HCEC 1CT (cell line): ENCODE measurements around the gene PODXL2.
A peak's percentile ranks its signal among the peaks of the same experiment; 100 is the strongest.
"Not testable (repeated sequence)": the region's sequence is repeated elsewhere in the genome, so short reads cannot be mapped to it uniquely, and the experiment has no call there.

Experiments used
- DNase-seq: peaks from one replicate; pipeline ENCODE4 v3.0.0-alpha.2; 2017

The PODXL2 gene

DNA sequence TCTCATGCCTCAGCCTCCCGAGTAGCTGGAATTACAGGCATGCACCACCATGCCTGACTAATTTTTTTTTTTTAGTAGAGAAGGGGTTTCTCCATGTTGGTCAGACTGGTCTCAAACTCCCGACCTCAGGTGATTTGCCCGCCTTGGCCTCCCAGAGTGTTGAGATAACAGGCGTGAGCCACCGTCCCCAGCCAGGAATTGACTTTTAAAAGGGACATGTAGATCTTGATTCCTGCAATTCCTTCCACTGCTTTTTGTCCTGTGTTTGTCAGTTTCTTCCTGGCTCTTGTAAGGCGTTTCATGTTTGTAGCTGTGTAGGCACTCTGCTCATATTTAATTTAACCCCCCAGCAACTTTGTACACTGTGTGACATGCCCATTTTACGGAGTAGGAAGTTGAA, 23.4 kb upstream of the PODXL2 start:
- not testable (repeated sequence) for DNase-seq

DNA sequence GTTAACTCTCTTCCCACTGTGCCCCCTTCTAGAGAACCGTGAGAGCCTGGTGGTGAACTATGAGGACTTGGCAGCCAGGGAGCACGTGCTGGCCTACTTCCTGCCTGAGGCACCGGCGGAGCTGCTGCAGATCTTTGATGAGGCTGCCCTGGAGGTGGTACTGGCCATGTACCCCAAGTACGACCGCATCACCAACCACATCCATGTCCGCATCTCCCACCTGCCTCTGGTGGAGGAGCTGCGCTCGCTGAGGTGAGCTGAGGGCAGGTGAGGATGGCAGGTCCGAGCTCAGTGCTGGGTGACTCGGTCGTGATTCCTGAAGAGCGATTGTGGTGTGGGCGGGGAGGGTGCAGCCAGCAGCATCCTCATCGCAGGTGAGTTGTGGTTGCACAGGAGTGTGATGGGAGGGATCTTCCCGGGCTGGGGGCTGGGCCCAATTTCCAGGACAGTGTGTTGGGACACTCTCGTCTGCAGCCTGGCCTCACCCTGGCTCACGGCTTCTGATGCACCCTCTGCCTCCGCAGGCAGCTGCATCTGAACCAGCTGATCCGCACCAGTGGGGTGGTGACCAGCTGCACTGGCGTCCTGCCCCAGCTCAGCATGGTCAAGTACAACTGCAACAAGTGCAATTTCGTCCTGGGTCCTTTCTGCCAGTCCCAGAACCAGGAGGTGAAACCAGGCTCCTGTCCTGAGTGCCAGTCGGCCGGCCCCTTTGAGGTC, 22.7 kb upstream of the PODXL2 start:
- DNase-seq = no peak

DNA sequence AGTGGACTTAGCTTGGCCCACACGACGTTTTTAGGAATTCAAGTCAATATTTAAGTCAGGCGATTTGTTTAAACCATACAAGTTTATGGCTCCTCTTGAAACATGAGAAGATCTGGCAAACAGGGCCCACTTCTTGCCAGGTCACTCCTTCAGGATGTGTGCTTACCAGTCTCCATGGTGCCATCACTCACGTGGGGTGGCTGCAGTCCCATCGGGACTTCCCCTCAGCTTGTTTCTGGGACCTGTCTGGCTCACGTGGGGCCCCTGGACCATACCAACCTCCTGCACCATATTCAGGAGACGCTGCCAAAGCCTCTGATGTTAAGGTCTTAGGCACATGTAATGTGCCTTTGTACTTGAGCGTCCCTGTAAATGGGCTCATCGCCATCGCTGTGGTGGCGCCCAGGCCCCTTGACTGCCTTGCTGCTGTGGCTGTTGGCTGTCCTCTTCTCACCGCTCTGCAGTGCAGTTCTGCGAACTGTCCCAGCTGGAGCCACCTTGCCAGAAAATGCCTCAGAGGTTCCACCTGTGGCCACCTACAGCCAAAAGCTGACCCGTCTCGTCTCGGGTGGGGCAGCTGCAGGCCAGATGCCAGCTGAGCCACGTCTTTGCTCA, 21.9 kb upstream of the PODXL2 start:
- no peak for DNase-seq

DNA sequence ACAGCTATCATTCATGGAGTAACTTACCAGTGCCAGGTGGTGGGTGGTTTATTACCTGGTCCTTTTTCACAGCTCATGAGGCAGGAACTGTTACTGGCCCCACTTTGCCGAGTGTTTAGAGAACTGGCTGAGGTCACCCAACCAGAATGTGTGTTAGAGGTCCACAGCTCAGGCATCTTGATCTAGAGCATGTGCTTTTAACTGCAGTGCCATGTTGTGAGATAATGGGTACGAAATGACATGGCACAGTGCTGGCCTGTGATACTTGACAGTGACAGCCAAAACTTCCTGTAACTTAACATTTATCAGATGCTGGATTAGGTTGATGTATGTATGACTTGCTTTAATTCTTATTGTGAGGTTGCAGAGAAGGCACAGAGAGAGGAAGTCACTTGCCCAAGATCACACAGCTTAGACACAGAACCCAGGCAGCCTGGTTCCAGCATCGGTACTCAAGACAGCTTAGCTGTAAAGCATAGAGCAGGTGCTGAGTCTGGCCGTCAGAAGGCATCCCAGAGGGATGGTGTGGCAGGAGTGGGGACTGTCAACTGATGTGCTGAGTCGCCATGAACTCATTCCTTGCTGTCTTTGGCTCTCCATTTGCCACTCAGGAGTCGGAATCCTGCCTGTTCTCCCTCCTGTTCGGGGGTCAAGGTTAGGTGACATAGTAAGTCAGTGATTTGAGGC, 21.2 kb upstream of the PODXL2 start:
- DNase-seq = no peak

DNA sequence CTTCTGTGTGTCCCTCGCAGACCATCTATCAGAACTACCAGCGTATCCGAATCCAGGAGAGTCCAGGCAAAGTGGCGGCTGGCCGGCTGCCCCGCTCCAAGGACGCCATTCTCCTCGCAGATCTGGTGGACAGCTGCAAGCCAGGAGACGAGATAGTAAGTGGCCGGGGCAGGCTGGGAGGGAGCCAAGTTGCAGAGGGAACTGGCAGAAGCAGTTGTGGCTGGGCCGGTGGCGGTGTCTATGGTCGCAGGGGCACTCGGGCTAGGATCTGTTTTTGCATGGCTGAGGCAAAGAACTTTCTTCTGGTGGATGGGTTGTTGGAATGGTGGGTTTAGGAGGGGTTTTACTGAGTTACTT, 20.6 kb upstream of the PODXL2 start:
- DNase-seq = no peak

DNA sequence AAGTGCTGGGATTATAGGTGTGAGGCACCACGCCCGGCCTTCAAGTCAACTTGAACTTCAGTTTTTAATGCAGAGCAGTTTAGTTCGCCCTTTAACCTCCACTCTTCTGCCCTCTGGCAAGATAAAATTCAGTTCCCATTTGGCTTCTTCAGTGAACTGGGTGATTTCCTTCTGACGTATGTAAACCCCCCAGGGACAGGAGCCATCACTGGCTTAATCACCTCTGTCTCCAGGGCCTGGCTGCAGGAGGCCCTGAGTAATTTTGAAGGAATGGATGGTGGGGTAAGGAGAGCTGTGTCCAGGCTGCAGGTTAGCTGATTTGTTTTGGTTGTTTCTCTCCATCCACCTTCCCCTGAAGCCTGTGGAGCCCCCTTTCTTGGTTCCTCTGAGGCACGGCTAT, 18.9 kb upstream of the PODXL2 start:
- DNase-seq = no peak

DNA sequence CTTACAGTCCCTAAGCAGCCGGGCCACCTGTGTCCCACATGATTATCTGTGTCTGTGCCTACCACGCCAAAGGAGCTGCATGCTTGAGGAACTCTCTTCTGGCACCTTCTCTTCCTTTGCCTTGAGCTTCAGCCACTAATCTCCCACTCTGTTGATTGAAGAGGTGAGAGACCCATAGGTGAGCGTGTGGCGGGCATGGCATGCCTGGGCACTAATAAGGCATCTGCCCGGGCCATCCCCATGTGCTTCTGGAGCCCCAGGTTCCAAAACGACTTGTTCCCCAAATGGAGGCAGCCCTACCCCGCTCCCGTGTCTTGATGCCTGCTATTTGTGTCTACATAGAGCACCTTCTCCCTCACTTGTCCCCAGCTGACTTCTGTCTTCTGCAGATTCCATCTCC, 17.7 kb upstream of the PODXL2 start:
- no peak for DNase-seq

DNA sequence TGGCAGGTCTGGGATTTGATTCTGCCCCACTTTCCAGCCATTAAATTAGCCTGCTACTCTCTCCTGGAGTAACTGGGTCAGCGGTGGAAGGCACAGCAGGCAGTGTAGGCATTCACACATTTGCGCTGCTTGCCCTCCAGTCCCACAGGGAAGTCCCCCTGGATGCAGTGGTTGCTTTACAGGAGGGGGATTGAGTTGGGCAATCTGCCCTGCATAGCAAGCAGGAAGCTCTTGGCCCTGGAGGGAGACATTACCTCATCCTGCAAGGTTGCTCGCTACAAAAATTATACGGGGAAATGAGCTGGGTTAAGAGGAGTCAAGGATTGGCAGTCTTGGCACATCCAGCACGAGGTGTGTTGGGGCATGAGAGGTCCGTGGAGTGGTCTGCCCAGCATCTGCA, 16.0 kb upstream of the PODXL2 start:
- DNase-seq = no peak

DNA sequence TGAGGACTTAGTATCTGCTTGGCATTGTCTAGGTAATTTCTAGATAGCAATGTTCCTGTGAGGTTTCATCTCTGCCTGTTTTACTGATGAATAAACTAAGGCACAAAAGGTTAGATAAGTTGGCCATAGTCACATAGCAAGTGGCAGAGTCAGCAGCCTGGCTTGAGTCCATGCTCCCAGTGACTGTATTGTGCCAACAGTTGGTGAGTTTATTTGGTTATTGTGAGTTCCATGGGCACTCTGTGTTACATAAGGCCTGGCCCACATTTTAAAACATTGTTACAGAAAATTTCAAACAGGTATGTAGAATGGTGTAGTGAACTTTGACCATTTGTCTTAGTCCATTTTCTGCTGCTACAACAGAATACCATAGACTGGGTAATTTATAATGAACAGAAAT, 15.6 kb upstream of the PODXL2 start:
- DNase-seq = no peak

DNA sequence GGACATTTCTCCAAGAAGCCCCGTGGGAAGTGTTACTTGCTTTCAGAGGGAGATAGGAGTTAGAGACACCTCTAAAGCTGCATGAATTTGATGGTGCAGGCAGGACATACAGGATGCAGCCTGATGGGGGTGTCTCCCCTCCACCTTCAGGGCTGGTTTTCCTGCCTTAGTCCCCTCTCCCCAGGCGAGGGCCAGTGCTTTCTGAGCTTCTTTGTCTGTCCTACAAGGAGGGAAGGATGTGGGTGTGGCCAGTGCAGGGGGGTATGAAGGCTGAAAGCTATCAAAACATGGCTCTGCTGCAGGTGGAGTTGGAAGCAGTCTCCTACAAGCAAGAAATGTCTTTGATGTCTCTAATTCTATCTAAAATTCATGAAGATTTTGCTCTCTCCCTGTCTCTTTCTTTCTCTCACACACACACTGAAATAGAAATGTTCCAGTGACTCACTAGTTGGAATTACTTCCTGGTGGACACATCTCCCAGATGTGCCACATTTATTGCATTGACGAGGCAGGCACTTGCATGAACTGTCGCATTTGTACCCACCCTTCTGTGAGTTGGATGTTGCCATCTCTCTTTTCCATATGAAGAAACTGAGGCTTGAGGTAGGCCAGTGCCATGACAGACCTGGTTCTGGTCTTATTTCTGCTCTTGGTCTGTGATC, 13.9 kb upstream of the PODXL2 start:
- peak; percentile 19 for DNase-seq

DNA sequence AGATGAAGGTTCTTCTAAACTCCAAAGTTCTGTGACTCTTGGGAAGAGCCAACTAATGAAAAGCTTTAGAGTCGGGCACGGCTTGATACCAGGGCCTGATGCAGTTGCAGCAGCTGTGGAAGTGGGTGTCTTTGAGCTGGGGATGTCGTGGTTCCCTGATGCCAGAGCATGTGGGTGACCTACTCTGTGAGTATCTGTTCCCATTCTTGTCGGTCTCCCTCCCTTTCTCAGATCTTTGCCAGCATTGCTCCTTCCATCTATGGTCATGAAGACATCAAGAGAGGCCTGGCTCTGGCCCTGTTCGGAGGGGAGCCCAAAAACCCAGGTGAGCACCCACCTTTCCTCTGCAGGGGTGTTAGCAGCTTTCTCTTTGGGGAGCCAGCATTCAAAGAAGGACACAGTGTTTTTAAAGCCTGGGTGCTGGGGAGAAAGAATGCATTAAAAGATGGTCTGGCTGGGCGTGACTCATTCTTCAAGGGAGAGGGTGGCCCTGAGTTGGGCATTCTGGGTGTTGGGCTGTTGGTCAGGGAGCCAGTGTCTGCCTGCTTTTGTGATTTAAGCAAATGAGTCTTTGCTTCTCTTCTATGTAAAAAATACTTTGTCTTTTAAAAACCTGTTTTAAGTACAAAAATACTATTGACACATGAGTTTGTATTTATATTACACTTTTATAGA, 13.2 kb upstream of the PODXL2 start:
- no peak for DNase-seq

DNA sequence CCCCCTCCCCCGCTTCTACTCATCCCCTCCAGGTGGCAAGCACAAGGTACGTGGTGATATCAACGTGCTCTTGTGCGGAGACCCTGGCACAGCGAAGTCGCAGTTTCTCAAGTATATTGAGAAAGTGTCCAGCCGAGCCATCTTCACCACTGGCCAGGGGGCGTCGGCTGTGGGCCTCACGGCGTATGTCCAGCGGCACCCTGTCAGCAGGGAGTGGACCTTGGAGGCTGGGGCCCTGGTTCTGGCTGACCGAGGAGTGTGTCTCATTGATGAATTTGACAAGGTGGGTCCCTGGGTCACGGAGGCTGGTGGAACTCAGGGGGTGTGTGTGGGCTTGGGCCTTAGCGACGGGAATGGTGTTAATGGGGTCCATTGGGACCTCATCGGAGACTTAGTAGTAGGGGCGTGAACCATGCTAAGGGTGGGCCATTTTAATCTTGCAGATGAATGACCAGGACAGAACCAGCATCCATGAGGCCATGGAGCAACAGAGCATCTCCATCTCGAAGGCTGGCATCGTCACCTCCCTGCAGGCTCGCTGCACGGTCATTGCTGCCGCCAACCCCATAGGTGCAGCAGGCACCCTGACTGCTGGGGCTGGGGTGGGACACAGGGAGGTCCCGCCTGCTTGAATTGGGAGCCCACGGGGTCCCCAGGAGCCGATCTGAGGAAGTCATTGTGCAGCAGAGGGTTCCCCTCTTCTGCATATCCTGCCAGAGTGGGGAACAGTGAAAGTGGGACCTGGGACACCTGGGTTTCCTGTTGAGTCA, 12.0 kb upstream of the PODXL2 start:
- no peak for DNase-seq

DNA sequence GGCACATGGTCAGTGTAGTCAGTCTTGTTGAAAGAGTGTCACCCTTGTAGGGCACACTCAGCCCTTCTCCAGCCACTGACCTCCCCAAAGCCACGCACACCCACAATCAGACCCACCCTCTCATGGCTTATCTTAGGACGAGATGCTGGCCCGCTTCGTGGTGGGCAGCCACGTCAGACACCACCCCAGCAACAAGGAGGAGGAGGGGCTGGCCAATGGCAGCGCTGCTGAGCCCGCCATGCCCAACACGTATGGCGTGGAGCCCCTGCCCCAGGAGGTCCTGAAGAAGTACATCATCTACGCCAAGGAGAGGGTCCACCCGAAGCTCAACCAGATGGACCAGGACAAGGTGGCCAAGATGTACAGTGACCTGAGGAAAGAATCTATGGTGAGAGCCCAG, 10.1 kb upstream of the PODXL2 start:
- no peak for DNase-seq

DNA sequence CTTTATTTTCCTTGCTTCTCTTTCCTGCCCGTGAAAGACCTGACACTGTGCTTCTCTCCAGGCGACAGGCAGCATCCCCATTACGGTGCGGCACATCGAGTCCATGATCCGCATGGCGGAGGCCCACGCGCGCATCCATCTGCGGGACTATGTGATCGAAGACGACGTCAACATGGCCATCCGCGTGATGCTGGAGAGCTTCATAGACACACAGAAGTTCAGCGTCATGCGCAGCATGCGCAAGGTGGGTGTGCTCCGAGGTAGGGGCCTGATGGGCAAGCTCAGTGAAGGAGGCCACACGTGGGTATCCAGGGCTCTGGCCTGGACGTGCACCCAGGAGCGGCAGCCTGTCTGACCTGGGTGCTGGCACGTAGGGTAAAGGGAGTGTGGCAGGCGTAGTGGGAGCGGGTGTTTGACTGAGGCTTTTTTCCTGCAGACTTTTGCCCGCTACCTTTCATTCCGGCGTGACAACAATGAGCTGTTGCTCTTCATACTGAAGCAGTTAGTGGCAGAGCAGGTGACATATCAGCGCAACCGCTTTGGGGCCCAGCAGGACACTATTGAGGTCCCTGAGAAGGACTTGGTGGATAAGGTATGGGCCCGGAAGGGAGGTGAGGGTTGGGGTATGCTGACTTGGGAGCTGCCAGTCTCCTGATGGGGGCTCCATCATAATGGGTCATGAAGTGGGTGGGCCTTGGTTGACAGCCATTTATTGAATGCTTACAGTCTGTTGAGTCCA, 8.2 kb upstream of the PODXL2 start:
- no peak for DNase-seq

DNA sequence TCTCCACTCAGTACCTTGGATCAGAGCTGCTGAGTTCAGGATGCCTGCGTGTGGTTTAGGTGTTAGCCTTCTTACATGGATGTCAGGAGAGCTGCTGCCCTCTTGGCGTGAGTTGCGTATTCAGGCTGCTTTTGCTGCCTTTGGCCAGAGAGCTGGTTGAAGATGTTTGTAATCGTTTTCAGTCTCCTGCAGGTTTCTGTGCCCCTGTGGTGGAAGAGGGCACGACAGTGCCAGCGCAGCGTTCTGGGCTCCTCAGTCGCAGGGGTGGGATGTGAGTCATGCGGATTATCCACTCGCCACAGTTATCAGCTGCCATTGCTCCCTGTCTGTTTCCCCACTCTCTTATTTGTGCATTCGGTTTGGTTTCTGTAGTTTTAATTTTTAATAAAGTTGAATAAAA, 7.0 kb upstream of the PODXL2 start:
- no peak for DNase-seq

DNA sequence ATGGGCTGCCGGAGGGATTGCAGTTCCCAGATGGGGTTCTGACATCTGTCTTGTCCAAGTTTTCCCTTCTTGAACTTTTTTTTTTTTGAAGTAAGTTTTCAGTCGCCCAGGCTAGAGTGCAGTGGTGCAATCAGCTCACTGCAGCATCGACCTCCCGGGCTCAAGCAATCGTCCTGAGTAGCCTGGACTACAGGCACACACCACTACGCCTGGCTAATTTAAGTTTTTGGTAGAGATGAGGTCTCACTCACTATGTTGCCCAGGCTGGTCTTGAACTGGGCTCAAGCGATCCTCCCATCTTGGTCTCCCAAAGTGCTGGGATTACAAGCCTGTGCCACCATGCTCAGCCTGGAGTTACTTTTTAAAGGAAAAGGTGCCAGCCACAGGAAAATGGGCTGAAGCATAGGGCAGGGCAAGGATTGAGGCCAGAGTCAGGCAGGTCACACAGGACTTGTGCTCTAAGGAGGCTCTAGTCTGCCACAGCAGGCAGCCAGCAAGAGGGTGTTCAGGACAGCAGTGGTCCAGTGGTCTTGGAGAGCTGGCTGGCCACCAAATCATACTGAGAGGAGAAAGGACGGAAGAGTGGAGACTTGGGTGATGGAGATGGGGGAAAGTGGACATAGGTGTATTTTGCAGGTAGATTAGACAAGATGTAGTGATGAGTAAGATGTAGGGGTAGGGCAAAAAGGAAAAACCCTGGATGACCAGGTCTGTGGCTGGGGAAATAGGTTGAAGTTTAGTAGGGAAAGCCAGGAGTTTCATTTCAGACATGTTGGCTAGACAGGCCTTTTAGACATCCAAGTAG, 6.0 kb upstream of the PODXL2 start:
- no peak for DNase-seq

DNA sequence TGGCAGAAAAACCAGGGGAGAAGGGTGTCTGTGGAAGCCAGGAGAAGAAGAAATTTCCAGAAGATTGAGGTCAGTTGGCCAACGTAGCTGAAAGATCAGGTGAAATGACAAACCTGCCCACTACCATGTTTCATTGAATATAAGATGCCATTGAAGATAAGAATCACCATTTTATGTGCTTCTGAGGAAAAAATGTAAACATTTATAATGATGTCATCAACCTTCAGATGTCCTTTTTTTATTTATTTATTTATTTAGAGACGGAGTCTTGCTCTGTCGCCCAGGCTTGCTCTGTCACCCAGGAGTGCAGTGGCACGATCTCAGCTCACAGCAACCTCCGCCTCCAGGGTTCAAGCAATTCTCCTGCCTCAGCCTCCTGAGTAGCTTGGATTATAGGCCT, 4.9 kb upstream of the PODXL2 start:
- DNase-seq = no peak

DNA sequence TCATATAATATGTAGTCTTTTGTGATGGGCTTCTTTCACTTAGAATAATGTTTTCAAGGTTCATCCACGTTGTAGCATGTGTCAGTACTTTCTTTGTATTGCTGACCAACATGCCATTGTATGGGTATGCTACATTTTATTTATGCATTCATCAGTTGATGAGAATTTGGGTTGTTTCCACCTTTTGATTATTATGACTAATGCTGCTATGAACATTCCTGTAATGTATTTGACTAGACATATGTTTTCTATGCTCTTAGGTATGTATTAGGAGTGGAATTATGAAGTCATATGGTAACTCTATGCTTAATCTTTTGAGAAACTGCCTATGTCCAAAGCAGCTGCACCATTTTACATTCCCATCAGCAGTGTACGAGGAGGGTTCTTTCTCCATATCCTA, 3.2 kb upstream of the PODXL2 start:
- peak; percentile 18 for DNase-seq

DNA sequence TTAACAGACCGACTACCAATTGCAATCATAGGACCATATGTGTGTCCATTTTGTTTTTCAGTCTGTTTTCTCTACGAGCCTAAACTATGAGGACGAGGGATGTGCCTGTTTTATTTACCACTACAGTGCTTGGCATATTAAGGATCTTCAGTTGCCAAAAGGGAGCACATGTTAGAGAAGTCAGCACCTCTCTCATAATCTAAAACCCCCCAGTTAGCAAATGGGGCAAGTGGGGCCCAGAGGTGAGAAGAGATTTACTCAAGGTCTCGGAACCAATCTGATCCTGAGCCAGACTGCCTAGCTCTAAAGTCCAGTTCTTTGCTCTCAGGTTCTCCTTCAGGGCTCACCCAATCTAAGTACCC, 578 bp upstream of the PODXL2 start:
- DNase-seq = no peak

DNA sequence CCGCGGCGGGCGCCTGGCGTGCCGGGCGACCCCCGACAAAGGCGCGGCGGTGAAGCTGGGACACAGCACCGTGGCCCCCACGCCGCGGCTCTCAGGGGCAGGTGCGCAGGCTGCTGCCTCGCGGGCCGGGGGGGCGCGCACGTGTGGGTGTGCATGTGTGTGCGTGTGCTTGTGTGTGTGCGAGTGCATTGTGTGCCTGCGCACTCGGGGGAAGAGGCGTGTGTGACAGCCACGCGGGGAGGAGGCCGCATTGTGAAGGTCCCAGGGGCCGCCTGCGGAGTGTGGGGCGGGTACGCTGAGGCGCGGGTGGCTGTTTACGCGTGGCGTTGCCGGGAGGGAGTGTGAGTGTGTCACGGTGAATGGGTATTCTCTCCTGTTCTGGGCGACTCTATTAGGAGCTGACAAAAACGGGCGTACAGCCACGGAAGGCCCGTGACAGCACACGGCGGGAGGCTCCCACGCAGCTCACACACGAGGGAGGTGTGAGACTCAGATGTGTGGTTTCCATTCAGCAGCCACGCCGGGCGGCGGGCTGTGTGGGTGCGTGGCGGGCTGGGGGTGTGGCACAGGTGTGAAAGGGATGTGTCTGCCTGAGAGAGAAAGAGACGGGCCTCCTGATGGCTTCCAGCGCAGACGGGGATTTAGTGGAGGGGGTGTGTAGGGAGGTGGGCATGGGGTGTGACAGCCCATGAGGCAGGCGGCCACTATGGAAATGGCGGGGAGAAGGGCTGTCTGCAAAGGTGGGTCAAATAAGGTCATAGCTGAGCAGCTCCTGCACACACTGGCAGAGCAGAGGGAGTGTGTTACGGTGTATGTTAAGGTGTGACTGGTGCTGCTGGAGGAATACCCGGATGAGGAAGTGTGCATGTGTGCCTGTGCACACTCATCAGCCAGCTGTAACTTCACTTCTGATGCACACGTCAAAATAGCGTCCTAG, 750 bp downstream of the PODXL2 start:
- DNase-seq = no peak
